DND-41 (cell line): ENCODE data around the gene NOL9.

Experiments used
- CTCF ChIP-seq: IDR thresholded peaks from 2 replicates; pipeline ENCODE4 v1.5.1; 2012; ENCODE audit warnings: borderline replicate concordance, low read length, moderate library complexity, mild to moderate bottlenecking; ENCODE audit not compliant: poor library complexity, severe bottlenecking; ENCODE audit errors: extremely low read depth
- EZH2 ChIP-seq: IDR thresholded peaks from 3 replicates; pipeline ENCODE4 v1.6.1; 2012; ENCODE audit warnings: borderline replicate concordance, low read depth, mild to moderate bottlenecking, moderate library complexity, low read length, inconsistent platforms; ENCODE audit not compliant: severe bottlenecking

GRCh38 chr1:6497867-6498575, 56.3 kb downstream of the NOL9 start:
- TF ChIP-seq CTCF = no peak
- no peak for TF ChIP-seq EZH2
